Measurements from ENCODE around the gene NEK4.

NEK4 gene

DNA sequence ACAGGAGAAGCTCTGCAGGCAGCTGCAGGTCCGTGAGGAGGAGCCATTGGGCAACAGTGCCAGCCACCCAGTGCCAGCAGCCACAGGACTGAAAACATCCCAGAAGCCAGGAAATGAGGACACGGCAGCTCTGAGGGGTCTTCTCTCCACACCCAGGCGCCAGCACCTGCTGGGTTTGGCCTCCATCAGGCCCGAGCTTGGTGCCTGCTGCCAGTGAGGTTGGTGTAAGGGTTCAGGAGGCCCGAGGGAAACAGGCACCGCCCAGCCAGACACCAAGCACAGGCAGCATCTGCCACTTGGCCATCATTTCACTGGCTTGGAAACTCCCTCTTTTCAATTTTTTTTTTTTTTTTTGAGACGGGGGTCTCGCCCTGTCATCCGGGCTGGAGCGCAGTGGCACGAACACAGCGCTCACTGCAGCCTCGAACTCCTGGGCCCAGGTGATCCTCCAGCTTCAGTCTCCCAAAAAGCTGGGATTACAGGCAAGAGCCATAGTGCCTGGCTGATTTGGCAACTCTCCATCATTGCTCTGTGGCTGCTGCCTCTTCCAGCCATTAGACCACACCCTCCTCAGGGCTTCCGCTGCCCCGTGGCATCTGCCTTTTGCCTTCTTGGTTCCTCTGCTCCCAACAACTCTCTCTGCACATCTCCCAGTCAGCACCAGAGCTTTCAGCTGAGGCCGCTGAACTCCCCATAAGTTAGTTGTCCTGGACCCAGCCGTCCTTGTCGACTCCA lies 22.4 kb upstream of the NEK4 start:
- no peak for DNase-seq

DNA sequence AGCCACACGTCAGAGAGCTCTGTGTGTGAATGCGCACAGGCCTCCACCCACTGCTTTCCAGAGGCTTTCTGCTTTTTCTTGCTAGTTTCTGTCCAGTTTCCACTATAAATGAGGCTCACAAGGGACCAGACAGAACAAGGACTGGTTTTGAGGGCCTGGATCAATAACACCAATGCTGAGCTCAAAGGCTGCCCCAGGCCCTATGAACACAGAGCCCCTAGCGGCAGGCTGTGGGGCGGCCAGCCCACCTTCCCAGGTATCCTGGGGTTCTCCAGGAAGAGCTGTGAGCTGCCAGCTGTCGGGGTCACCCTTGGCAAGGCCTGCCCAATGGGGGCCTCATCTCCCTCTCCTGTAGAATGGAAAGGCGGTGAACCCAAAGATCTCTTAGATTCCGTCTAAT lies 21.7 kb upstream of the NEK4 start:
- no peak for DNase-seq

DNA sequence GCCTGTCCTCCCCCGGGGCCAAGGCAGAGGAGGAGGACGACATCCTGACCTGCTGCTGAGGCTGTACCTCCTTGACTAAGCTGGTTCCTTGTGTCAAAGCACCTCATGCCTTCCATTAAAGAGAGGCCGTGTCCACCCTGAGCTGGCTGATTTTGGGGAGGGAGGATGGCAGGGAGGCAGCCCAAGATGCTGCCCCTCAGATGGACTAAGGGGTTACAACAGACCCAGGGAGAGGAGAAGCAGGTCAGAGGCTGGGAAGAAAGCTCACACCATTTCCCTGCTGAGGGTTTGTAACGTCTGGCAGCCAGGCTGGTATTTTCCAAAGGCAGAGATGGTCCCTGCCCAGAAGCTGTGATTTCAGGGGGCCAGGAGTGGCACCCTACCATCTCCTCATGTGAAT lies 21.2 kb upstream of the NEK4 start:
- DNase-seq: no peak

DNA sequence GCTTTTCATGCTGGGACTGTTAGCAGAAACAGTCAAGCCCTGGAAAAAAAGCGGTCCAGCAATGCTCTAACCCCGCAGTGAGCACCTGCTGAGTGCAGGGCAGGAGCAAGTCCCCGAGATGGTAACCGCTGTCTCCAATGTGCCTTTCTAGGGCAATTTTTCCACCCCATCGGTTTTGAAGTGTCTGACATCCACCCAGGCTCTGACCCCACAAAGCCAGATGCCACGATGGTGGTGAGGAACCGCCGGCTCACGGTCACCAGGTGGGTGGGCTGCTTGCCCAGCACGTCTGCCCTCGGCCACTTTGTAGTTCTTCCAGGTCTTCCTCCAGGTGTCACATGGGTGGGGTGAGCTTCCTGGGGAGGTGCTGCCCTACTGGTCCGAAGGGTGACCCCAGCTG lies 20.6 kb upstream of the NEK4 start:
- DNase-seq: no peak

DNA sequence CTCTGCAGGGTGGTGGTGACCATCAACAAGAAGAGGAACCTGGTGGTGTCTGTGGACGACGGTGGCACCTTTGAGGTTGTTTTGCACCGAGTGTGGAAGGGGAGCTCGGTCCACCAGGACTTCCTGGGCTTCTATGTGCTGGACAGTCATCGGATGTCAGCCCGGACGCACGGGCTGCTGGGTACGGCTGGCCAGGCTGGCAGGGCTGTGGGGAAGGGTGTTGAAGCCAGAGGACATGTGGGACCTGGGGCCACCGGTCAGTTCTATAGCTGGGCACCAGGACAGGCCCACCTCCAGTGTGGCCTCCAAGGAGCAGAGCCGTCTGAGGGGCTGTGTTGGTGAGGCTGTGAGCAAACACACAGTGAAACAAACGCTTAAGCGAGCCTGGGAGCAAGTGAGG lies 20.0 kb upstream of the NEK4 start:
- no peak for DNase-seq

DNA sequence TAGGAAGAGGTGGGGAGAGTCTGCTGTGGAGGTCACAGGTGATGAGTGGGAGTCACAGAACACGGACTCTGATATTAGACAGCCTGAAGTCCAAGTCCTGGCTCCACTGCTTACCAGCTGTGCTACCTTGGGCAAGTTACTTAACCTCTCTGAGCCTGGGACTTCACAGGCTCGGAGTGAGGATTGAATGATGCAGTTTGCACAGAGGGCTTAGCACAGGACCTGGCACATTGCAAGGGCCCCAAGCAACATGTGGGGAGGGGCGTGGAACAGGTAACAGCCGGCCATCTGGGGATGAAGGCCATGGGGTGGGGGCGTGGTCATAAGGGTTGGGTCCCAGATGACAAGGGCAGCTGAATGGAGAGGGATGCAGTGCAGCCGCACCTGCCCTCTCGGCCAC lies 19.6 kb upstream of the NEK4 start:
- DNase-seq: no peak

DNA sequence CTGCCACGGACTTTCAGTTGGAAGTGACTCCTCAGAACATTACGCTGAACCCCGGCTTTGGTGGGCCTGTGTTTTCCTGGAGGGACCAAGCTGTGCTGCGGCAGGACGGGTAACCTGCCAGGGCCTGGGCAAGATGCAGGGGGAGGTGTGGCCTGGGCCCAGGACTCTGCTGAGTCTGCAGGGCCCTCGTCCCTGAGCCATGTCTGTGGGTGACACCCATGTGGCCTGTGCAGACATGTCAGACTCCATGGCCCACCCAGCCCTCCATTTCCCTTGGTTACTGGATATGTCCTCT lies 19.0 kb upstream of the NEK4 start:
- DNase-seq: no peak

DNA sequence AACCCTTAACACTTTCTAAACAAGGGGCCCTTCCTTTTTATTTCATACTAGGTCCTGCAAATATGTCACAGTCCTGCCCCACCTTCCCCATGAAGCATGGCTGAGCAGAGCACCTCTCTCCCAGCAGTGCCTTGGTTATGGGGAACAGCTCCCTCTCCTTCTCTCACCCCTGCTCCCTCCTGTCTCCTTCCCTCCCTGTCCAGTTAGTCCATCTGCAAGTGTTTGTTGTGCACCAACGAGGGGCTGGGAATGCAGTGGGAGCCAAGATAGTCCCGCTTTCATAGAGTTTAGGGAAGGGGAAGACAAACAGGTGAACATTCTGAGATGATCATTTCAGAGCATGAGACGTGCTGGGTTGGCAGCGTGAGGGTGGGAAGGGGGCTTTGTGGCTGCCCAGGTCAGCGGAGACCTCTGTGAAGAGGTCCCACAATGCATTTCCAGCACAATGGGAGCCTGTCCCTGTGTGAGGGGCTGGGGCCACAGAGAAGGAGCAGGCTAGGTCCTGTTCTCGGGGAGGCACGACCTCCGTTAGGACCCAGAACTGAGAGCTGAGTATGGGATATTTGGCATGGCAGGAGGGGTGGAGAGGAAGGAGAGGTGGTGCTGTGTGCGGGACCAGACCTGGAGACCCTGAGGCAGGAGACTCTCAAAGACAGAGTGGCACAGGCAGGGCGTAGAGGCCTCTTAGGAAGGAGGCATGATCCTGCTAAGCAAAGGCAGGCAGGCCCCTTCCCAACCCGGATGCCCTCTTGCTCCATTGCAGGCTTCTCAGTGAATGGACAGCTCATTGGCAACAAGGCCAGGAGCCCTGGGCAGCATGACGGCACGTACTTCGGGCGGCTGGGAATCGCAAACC lies 18.4 kb upstream of the NEK4 start:
- DNase-seq: no peak

DNA sequence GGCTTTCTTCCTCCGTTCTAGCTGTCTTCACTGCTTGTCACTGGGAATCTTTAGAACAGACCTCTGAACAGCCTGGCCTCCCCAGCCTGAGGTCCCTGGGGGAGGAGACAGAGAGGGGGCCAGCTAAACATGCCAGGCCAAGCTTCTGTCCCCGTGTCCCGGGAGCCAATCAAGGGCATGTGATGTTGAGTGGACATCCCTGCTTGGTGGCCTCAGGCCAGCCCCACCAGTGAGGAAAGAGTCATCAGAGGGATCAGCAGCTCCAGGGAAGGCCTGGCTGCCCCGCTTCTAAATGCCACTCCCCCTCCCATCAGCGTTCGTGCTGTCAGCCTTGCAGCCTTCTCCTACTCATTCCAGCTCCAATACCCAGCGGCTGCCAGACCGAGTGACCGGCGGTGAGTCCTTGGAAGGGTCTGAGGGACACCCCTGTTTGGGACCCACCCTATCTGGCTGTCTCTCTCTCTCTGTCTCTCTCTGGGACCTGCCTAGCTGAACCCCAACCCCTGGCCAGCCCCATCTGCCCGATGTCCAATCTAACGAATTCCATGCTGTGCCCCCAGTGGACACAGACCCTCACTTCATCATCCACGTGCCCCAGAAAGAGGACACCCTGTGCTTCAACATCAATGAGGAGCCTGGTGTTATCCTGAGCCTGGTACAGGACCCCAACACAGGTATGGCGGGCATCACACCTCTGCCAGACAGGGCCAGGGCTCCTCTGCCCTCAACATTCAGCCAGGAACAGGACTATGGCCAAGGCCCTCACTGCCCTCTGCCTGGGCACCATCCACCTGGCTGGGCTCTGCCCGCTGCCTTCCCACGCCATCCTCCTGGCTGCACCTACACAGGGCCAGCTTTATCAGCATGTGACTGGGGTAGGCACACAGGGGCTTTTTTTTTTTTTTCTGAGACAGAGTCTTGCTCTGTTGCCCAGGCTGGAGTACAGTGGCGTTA lies 17.2 kb upstream of the NEK4 start:
- DNase-seq: no peak

DNA sequence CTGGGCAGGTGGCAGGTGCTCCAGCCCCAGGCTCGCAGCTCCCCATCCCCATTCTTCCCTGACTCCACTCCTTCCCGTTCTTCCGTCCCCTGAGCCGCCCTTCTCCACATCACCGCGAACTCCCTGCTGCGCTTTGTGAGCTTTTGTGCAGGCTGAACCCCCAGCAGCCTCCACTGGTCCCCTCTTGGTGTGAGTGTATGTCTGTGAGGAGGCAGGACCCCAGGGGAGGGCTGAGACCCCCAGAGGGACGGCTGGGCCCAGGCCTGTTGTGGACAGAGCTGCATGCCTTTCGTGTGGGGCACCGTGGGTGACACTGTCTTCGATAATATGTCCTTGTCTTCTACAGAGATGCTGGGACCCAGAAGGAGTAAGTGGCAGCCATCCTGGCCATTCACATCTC lies 16.5 kb upstream of the NEK4 start:
- DNase-seq: no peak

DNA sequence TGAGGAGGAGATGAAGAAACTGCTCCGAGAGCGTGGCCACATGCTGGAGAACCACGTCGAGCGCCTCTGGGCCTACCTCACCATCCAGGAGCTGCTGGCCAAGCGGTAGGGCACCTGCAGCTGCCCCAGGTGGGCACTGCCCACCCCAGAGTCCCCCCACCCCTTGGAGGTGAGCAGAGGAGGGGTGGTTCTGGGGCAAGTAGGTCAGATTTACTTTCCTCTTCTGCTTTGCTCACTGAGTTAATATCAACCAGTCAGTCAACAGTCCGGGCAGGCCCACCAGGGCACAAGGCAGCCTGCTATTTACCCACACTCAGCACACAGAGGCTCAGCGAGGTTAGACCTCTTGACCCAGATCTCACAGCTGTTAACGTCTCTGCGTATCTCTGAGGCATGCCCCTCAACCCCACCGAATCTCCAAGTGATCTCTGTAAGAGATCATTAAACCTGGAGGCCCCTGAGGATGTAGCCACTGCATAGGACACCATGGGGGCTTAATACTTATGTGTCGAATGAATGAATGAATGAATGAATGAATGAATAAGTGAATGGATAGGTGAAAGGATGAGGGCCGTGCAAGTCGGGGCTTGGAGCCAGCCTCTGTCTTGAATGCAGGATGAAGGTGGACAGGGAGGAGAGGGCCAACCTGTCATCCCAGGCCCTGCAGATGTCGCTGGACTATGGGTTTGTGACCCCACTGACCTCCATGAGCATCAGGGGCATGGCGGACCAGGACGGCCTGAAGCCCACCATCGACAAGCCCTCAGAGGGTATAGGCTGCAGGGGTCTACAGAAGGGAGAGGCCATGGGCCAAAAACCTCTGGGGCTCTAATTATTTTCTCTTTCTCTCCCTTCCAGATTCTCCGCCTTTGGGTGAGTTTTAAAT lies 15.8 kb upstream of the NEK4 start:
- DNase-seq: no peak

DNA sequence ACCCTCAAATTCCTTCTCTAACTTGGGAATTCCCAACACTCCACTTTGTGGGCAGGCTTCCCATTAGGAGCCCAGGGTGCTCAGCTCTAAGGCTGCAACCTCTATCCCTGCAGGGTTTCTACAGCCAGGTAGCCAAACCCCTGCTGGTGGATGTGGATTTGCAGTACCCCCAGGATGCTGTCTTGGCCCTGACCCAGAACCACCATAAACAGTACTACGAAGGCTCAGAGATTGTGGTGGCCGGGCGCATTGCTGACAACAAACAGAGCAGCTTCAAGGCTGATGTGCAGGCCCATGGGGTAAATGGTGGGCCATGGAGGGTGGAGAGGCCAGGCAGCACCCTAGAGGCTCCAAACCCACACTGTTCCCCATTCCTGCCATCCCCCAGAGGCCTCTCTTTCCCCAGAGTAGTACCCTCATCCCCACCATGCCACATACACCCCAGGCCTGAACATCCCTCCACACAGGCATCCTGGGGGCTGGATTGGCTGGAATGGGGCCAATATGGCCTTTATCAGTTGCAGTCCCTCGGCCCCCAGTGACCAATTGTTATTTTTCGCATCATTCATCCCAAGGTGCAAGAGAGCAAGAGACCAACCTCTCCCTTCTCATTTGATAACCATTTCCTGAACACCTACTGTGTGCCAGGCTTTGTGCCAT lies 14.3 kb upstream of the NEK4 start:
- no peak for DNase-seq

DNA sequence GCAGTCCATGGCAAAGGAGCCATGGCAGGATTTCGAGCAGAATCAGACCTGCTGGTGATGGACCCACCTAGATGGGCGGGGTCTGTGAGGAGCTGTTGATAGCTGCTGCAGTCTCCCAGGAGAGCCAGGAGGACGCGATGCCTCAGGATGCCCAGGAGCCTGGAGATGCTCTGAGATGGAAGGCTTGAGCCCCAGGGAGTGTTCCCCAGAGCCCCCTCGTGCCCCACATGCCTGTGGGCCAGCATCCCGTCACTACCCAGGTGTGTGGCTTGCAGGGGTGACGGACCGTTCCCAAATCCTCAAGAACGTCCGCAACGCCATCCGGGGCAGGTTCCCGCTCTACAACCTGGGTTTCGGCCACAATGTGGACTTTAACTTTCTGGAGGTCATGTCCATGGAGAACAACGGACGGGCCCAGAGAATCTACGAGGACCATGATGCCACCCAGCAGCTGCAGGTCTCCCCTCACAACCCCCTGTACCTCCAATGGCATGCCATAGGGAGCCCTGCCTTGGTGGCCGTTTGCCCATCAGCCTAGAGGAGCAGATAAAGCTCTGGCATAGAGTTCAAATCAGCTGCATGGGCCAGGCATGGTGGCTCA lies 13.4 kb upstream of the NEK4 start:
- no peak for DNase-seq

DNA sequence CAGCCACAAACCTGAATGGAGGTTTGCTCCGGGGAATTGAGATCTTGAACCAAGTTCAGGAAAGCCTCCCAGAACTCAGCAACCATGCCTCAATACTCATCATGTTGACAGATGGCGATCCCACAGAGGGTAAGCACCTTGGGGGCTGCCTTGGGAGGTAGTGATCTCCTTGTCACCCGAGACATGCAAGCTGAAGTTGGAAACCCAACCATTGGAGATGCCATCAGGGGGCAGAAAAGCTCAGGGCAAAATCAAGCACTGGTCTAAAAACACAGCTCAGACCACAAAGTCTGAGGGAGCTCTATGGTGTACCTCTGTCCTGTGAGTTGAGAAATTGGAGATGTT lies 12.4 kb upstream of the NEK4 start:
- DNase-seq: no peak

DNA sequence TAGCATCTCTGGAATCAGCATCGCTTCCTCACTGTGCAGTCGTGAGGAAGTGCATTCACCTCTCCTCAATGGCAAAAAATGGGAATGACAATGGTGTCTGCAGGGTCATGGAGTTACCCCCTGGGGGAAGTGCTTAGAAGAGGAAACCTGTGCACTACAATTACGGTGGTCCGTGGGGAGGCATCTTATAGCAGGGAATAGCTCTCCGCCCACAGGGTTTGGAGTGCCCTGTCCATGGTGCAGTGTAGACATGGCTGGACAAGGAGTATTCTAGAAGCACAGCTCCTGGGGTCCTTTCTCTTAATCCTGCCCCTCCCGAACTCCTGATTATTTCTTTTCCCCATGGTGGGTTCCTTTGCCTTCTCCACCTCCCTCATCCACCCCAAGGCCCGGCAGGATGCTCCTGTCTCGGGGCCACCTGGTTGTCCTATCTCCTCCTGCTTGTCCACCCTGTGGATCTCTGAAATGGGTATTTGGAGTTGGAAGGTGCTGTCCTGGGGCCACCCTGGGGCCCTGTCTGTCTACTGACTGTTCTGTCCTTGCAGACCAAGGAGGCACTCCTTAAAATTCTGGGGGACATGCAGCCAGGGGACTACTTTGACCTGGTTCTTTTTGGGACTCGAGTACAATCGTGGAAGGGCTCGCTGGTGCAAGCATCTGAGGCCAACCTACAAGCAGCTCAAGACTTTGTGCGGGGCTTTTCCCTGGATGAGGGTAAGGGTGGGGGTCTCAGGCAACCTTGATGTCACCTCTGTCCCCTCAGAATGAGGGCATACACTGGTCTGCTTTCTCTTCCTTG lies 11.9 kb upstream of the NEK4 start:
- no peak for DNase-seq

DNA sequence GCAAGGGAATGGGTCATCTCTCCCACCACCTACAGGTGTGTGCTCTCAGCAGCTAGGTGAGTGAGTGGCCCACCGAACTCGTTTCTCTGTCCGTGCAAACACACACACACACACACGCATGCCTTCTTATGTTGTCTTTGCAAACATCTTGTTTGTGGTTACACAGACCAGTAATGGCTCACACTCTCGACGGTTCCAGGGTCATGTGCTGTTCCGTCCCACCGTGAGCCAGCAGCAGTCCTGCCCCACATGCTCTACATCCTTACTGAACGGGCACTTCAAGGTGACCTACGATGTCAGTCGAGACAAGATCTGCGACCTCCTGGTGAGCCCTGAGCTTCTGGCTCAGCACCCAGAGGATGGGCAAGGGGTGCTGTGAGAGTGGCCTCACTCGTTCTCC lies 11.0 kb upstream of the NEK4 start:
- no peak for DNase-seq

DNA sequence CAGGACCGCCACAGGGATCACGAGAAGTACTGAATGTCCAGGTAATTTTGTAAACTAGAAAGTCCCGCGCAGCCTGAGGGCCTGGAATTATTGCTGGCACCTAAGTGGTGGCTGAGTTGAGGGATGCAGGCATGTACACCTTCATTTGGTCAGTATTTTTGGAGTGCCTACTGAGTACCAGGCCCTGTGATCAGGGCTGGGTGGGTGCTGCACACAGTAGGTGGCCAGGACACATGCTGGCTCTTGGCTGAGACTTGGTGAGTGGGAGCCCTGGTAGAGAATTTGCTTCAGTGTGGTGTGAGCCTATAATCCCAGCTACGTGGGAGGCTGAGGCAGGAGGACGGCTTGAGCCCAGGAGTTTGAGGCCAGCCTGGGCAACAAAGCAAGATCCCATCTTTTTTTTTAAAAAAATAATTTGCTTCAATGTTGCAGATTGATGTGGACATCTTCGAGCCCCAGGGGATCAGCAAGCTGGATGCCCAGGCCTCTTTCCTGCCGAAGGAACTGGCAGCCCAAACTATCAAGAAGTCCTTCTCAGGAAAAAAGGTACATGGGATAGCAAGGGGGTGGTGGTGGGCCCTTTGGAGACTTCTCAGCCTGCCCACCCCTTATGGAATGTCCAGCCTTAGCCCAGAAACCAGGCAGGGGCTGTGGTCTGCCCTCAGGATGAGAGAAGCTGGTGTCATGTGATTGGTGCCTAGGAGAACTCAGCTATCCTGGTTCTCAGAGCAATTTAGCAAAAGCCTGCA lies 9.3 kb upstream of the NEK4 start:
- no peak for DNase-seq

DNA sequence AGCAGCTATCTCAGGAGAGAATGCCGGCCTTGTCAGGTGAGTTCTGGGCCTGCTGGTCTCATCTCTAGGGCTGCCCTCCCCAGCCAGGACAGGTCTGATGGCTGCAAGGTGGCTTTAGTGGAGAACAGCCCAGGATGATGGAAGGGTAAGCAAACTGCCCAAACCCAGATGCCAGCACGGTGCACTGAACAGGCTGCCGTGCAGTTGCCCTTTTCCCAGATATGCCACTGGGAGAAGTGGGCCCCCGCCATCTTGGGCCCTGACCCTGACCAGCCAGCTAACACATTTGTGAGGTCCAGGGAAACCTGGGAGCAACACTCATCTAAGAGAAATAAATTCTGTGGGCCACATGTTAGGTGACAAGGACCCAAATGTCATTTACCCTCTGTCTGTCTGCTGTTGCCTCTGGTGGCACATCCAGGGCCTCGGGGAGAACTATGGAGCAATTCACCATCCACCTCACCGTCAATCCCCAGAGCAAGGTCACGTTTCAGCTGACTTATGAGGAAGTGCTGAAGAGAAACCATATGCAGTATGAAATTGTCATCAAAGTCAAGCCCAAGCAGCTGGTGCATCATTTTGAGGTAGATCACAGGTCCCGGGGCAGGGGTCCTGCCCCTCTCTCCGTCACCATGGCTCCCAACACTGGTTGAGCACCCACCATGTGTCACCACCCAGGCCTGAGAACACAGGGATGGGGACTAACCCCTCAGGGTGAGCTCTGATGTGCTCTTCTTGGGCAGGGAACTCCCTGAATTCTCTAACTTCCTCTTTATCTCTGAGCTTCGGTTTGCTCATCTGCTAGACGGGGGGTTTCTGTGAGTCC lies 8.5 kb upstream of the NEK4 start:
- no peak for DNase-seq
